GM23338 (cell line): ENCODE results near the gene MED12L. TPM values are rescaled to one million over a fixed set of nuclear protein-coding genes. Genes with fewer than 3 reads are reported as not detected.

Source experiments
- ATAC-seq: fragments of 200-7000 bp; cut with Tn5 transposase; 3 replicates; pipeline ENCODE4 v1.9.1; 2020
- DNase-seq: peaks from one replicate; pipeline ENCODE4 v3.0.0-alpha.2; 2015; ENCODE audit warnings: low spot score
- H2AFZ ChIP-seq: fragments of 200-600 bp; sonication (generic); 2 replicates; pipeline ENCODE4 v1.8.0; 2016; ENCODE audit warnings: antibody characterized with exemption, mild to moderate bottlenecking, moderate library complexity
- H3F3A ChIP-seq: fragments of 200-600 bp; sonication (generic); replicated peaks from 2 replicates; pipeline ENCODE4 v1.8.0; 2017; ENCODE audit warnings: antibody characterized with exemption, mixed run types, low read depth
- H3K27ac ChIP-seq: fragments of 200-600 bp; sonication (generic); 2 replicates; pipeline ENCODE4 v1.6.1; 2016; ENCODE audit warnings: low read depth
- H3K27me3 ChIP-seq: fragments of 200-600 bp; sonication (generic); 2 replicates; pipeline ENCODE4 v1.8.0; 2016; ENCODE audit warnings: mild to moderate bottlenecking, mixed run types, moderate library complexity; ENCODE audit not compliant: insufficient read depth
- H3K36me3 ChIP-seq: fragments of 200-600 bp; sonication (generic); 2 replicates; pipeline ENCODE4 v1.8.0; 2016; ENCODE audit warnings: mild to moderate bottlenecking; ENCODE audit not compliant: insufficient read depth
- H3K4me1 ChIP-seq: fragments of 200-600 bp; sonication (generic); 2 replicates; pipeline ENCODE4 v1.8.0; 2016; ENCODE audit warnings: mild to moderate bottlenecking, moderate library complexity; ENCODE audit not compliant: insufficient read depth
- H3K4me2 ChIP-seq: fragments of 200-600 bp; sonication (generic); 2 replicates; pipeline ENCODE4 v1.7.1; 2017; ENCODE audit warnings: mixed run types
- H3K4me3 ChIP-seq: fragments of 200-600 bp; sonication (generic); 2 replicates; pipeline ENCODE4 v1.6.1; 2016; ENCODE audit warnings: mixed run types
- H3K79me2 ChIP-seq: fragments of 200-600 bp; sonication (generic); replicated peaks from 2 replicates; pipeline ENCODE4 v1.8.0; 2017; ENCODE audit warnings: mild to moderate bottlenecking; ENCODE audit not compliant: insufficient read depth
- H3K9me2 ChIP-seq: fragments of 200-600 bp; sonication (generic); 2 replicates; pipeline ENCODE4 v1.8.0; 2017; ENCODE audit not compliant: insufficient read depth
- H4K20me1 ChIP-seq: fragments of 200-600 bp; sonication (generic); replicated peaks from 2 replicates; pipeline ENCODE4 v1.8.0; 2017; ENCODE audit warnings: mild to moderate bottlenecking; ENCODE audit not compliant: insufficient read depth
- H3K27ac Mint-ChIP-seq: 2 replicates; pipeline ENCODE4 v1.8.0; 2020; ENCODE audit warnings: inconsistent platforms, mild to moderate bottlenecking, moderate library complexity, mixed read lengths
- H3K27me3 Mint-ChIP-seq: 3 replicates; pipeline ENCODE4 v1.8.0; 2022; ENCODE audit warnings: low read depth, mild to moderate bottlenecking, moderate library complexity, mixed read lengths, inconsistent platforms; ENCODE audit not compliant: insufficient read depth, poor library complexity
- H3K36me3 Mint-ChIP-seq: 3 replicates; pipeline ENCODE4 v1.8.0; 2021; ENCODE audit warnings: low read depth, mild to moderate bottlenecking, inconsistent platforms, moderate library complexity, mixed read lengths
- H3K4me1 Mint-ChIP-seq: 3 replicates; pipeline ENCODE4 v1.8.0; 2020; ENCODE audit warnings: mild to moderate bottlenecking, inconsistent platforms, mixed read lengths
- H3K4me3 Mint-ChIP-seq: 3 replicates; pipeline ENCODE4 v1.8.0; 2021; ENCODE audit warnings: moderate library complexity, mild to moderate bottlenecking, inconsistent platforms, mixed read lengths
- H3K9me3 Mint-ChIP-seq: 3 replicates; pipeline ENCODE4 v1.8.0; 2020; ENCODE audit warnings: moderate library complexity, mild to moderate bottlenecking, inconsistent platforms, mixed read lengths
- CREB1 ChIP-seq: fragments of 250-450 bp; sonication (Bioruptor Pico); IDR thresholded peaks from 2 replicates; pipeline ENCODE4 v1.5.0; 2020; ENCODE audit warnings: low read depth, mild to moderate bottlenecking, moderate library complexity
- EZH2 ChIP-seq: fragments of 200-600 bp; sonication (generic); IDR thresholded peaks from one replicate; pipeline ENCODE4 v1.8.0; 2017; ENCODE audit warnings: antibody characterized with exemption, mild to moderate bottlenecking, low read depth; ENCODE audit not compliant: unreplicated experiment
- JUNB ChIP-seq: IDR thresholded peaks from one replicate; pipeline ENCODE4 v1.6.1; 2016; ENCODE audit warnings: antibody characterized with exemption; ENCODE audit not compliant: unreplicated experiment
- ZNF114 ChIP-seq: fragments of 250-450 bp; sonication (Bioruptor Pico); IDR thresholded peaks from 2 replicates; pipeline ENCODE4 v1.5.0; 2020; ENCODE audit warnings: mild to moderate bottlenecking, moderate library complexity
- ZNF331 ChIP-seq: fragments of 250-450 bp; sonication (Bioruptor Pico); IDR thresholded peaks from 2 replicates; pipeline ENCODE4 v1.5.0; 2020; ENCODE audit warnings: low read depth, mild to moderate bottlenecking, moderate library complexity
- polyA plus RNA-seq: library from polyadenylated mRNA; unstranded; fragments of >200 nt; fragmentation: Nextera tagmentation; extraction: Ambion mirVana; gene quantifications from 2 replicates; pipeline ENCODE4 v1.2.1, GENCODE V29; 2016
- total RNA-seq: library from RNA; depleted of rRNA; stranded (reverse); fragments of >200 nt; shearing (Covaris generic); gene quantifications from 2 replicates; pipeline ENCODE4 v1.2.3, GENCODE V29; 2014
- TF ChIP-seq, protein P1 (sequence below): fragments of 250-450 bp; sonication (Bioruptor Pico); IDR thresholded peaks from 2 replicates; pipeline ENCODE4 v1.5.0; 2020; ENCODE audit warnings: mild to moderate bottlenecking, moderate library complexity

MED12L gene
- total and polyA plus RNA-seq, 2 experiments from 2014 or later = 5.7 to 25.0 TPM

DNA sequence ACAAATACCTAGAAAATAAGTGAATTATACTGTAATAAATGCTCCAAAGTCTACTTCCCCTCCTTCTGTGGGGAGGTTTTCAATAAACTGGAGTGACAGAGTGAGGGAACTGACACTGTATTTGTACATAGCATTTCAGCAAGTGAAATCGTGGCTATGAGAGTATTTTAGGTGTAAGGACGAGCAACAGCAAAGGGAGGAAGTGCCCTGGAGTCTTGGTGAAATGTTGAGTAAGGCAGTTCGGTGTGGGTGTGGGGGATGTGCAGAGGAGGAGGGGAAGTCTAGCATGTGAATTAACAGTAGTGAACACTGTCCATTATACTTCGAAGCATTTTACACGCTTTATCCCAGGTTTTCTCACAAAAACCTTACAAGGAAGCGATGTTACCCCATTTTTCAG lies 262.0 kb downstream of the MED12L start (continued):
- TF ChIP-seq JUNB (no peak), ZNF114 (CRISPR knock-in tag) (no peak)

DNA sequence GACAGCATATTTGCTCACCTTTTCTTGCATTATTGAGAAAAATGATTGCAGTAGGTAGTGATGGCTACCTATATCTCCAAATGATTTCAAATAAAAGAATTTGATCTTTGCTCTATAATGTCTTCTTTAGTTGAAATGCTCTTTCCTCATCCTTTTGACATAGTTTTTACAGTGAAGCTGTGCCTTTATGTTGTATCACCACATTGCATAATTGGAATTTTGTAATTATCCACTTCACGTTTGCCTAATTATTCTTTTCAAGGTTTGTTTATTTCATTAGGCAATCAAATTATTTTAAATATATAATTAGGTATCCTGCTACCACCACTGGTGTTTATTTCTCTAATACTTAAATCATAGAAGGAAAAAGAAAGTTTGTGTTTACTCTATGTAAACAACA lies 265.2 kb downstream of the MED12L start:
- Histone ChIP-seq H2AFZ (no peak overlapping the region), H3K79me2 (no peaks in the 10 kb centered on the region), H3K4me2 (peak overlapping the region; percentile 35; the same call in 1 of the 2 replicates), H4K20me1 (no peaks in the 10 kb centered on the region), H3K9me2 (no peaks in the 10 kb centered on the region), H3K27me3 (no peaks in the 10 kb centered on the region), H3F3A (no peaks in the 10 kb centered on the region), H3K4me1 (peaks cover 38% of the 10 kb centered on the region), H3K4me3 (no peak overlapping the region), H3K27ac (no peak overlapping the region), H3K36me3 (no peaks in the 10 kb centered on the region)
- DNase-seq (no peak), ATAC-seq (no peak)
- Mint-ChIP-seq H3K36me3 (no peaks in the 10 kb centered on the region), H3K27me3 (peaks cover 4% of the 10 kb centered on the region), H3K9me3 (no peaks in the 10 kb centered on the region), H3K4me1 (peaks cover 49% of the 10 kb centered on the region), H3K27ac (no peak overlapping the region), H3K4me3 (no peak overlapping the region)
- TF ChIP-seq EZH2 = no peak
- TF ChIP-seq ZNF331 (CRISPR knock-in tag) = no peak

DNA sequence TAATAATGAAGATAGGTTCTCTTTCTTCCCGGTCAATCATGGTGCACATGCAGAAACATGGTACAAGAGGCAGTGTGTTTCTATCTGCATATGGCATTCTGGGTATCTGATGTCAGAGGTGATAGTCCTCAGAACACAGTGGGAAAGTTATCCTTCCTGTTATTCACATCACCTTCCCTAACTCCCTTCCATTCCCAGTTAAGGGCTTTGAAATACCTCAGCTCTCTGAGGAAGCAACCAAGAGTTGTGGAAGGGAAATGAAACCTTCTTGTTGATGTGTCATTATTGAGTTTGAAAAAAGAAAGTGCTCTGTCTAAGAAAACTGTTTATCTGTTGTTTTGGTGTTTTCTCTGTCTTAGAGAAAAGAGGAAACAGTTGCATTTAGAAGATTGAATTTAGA lies 265.8 kb downstream of the MED12L start:
- peaks cover 38% of the 10 kb centered on the region for H3K4me1 ChIP-seq
- H3K9me2 ChIP-seq = no peaks in the 10 kb centered on the region
- Mint-ChIP-seq H3K27me3 (peaks cover 4% of the 10 kb centered on the region), H3K4me1 (peaks cover 48% of the 10 kb centered on the region), H3K9me3 (no peaks in the 10 kb centered on the region), H3K27ac (no peak overlapping the region), H3K4me3 (no peak overlapping the region), H3K36me3 (peaks cover 4% of the 10 kb centered on the region; the same call in 2 of the 3 replicates)
- H3K27me3 ChIP-seq = no peaks in the 10 kb centered on the region
- TF ChIP-seq CREB1 (CRISPR knock-in tag) = no peak
- no peaks in the 10 kb centered on the region for H3F3A ChIP-seq
- DNase-seq (peak; percentile 8), ATAC-seq (no peak)
- no peak overlapping the region for H3K4me2 ChIP-seq
- no peak overlapping the region for H3K27ac ChIP-seq
- no peak overlapping the region for H2AFZ ChIP-seq
- no peaks in the 10 kb centered on the region for H3K36me3 ChIP-seq
- no peak overlapping the region for H3K4me3 ChIP-seq
- no peaks in the 10 kb centered on the region for H4K20me1 ChIP-seq
- no peaks in the 10 kb centered on the region for H3K79me2 ChIP-seq

DNA sequence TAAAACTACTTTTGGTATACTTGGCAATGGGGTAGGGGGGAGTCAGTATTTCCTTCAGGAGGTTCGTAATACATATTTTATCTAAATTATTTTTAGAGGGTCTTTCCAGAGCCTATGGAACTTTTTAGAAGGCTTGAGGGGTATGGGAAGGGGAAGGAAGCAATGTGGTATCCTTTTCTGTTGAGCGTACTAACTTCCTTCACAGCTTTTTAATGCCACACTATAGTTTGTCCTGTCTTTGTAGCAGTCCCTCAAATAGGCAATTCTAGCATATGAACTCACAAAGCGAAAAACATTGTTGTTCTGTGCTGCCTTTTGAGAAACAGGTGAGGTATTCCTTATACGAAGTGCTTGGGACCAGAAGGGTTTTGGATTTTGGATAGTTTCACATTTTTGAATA lies 266.2 kb downstream of the MED12L start:
- Histone ChIP-seq H3K36me3 (no peaks in the 10 kb centered on the region), H3K27me3 (no peaks in the 10 kb centered on the region), H4K20me1 (no peaks in the 10 kb centered on the region), H3K4me2 (no peak overlapping the region), H3K4me1 (peaks cover 38% of the 10 kb centered on the region), H3K79me2 (no peaks in the 10 kb centered on the region), H2AFZ (no peak overlapping the region), H3F3A (no peaks in the 10 kb centered on the region), H3K27ac (no peak overlapping the region), H3K4me3 (no peak overlapping the region), H3K9me2 (no peaks in the 10 kb centered on the region)
- Mint-ChIP-seq H3K4me3 (no peak overlapping the region), H3K27ac (0 out of 2 replicates have a peak overlapping the region, but pooled peaks have one; percentile 18), H3K9me3 (no peaks in the 10 kb centered on the region), H3K27me3 (peaks cover 4% of the 10 kb centered on the region), H3K4me1 (peaks cover 44% of the 10 kb centered on the region), H3K36me3 (peaks cover 4% of the 10 kb centered on the region; the same call in 2 of the 3 replicates)
- ATAC-seq (no peak), DNase-seq (no peak)
- TF ChIP-seq, protein P1, sequence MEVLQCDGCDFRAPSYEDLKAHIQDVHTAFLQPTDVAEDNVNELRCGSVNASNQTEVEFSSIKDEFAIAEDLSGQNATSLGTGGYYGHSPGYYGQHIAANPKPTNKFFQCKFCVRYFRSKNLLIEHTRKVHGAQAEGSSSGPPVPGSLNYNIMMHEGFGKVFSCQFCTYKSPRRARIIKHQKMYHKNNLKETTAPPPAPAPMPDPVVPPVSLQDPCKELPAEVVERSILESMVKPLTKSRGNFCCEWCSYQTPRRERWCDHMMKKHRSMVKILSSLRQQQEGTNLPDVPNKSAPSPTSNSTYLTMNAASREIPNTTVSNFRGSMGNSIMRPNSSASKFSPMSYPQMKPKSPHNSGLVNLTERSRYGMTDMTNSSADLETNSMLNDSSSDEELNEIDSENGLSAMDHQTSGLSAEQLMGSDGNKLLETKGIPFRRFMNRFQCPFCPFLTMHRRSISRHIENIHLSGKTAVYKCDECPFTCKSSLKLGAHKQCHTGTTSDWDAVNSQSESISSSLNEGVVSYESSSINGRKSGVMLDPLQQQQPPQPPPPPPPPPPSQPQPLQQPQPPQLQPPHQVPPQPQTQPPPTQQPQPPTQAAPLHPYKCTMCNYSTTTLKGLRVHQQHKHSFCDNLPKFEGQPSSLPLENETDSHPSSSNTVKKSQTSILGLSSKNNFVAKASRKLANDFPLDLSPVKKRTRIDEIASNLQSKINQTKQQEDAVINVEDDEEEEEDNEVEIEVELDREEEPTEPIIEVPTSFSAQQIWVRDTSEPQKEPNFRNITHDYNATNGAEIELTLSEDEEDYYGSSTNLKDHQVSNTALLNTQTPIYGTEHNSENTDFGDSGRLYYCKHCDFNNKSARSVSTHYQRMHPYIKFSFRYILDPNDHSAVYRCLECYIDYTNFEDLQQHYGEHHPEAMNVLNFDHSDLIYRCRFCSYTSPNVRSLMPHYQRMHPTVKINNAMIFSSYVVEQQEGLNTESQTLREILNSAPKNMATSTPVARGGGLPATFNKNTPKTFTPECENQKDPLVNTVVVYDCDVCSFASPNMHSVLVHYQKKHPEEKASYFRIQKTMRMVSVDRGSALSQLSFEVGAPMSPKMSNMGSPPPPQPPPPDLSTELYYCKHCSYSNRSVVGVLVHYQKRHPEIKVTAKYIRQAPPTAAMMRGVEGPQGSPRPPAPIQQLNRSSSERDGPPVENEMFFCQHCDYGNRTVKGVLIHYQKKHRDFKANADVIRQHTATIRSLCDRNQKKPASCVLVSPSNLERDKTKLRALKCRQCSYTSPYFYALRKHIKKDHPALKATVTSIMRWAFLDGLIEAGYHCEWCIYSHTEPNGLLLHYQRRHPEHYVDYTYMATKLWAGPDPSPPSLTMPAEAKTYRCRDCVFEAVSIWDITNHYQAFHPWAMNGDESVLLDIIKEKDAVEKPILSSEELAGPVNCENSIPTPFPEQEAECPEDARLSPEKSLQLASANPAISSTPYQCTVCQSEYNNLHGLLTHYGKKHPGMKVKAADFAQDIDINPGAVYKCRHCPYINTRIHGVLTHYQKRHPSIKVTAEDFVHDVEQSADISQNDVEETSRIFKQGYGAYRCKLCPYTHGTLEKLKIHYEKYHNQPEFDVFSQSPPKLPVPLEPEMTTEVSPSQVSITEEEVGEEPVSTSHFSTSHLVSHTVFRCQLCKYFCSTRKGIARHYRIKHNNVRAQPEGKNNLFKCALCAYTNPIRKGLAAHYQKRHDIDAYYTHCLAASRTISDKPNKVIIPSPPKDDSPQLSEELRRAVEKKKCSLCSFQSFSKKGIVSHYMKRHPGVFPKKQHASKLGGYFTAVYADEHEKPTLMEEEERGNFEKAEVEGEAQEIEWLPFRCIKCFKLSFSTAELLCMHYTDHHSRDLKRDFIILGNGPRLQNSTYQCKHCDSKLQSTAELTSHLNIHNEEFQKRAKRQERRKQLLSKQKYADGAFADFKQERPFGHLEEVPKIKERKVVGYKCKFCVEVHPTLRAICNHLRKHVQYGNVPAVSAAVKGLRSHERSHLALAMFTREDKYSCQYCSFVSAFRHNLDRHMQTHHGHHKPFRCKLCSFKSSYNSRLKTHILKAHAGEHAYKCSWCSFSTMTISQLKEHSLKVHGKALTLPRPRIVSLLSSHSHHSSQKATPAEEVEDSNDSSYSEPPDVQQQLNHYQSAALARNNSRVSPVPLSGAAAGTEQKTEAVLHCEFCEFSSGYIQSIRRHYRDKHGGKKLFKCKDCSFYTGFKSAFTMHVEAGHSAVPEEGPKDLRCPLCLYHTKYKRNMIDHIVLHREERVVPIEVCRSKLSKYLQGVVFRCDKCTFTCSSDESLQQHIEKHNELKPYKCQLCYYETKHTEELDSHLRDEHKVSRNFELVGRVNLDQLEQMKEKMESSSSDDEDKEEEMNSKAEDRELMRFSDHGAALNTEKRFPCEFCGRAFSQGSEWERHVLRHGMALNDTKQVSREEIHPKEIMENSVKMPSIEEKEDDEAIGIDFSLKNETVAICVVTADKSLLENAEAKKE (CRISPR knock-in tag) = no peak
